Skin of body (tissue), 3 donors: ENCODE results near the gene MFAP5. TPM values are rescaled to one million over a fixed set of nuclear protein-coding genes. Genes with fewer than 3 reads are reported as not detected.
A peak's percentile ranks its signal among the peaks of the same experiment; 100 is the strongest.
"Not testable (repeated sequence)": the region's sequence is repeated elsewhere in the genome, so short reads cannot be mapped to it uniquely, and the experiment has no call there.

Experiments used
- DNase-seq: peaks from one replicate; lab custom pipeline; 2025; lab: John Stamatoyannopoulos, UW
- small RNA-seq: library from RNA; depleted of rRNA; stranded (forward); fragments of <200 nt; gene quantifications from one replicate; pipeline ENCODE3, GENCODE V24; 2014; ENCODE audit warnings: low replicate concordance
- total RNA-seq: library from RNA; depleted of rRNA; stranded (reverse); fragments of >200 nt; gene quantifications from one replicate; pipeline ENCODE4 v1.2.3, GENCODE V29; 2014

Gene MFAP5
- total RNA-seq, 1 donor from 2014 or later, result 125 TPM

- no peak for DNase-seq
These were observed 33.1 kb downstream of the MFAP5 start for GRCh38 chr12:8629486-8630033.

GRCh38 chr12:8628731-8629130 lies 33.9 kb downstream of the MFAP5 start:
- no peak for DNase-seq

GRCh38 chr12:8624750-8625149 lies 37.9 kb downstream of the MFAP5 start:
- DNase-seq, result not testable (repeated sequence)

DNA sequence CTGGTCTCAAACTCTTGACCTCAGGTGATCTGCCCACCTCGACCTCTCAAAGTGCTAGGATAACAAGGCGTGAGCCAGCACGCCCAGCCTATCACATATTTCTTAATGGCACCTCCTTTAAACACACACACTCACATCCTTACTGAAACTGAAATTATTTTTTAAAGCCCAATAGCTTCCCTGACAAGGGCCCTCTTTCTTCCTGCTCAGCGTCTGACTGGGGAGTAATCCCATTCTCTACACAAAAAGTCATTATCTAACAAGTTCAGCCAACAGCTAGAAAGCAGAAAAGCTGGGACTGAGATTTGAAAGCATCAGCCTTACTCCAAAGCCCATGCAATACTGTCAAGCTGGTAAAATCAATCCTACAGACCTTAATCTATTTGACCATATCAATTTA lies 40.0 kb downstream of the MFAP5 start:
- DNase-seq, result no peak

- DNase-seq, result no peak
These were observed 47.4 kb downstream of the MFAP5 start for GRCh38 chr12:8615206-8615605.

DNA sequence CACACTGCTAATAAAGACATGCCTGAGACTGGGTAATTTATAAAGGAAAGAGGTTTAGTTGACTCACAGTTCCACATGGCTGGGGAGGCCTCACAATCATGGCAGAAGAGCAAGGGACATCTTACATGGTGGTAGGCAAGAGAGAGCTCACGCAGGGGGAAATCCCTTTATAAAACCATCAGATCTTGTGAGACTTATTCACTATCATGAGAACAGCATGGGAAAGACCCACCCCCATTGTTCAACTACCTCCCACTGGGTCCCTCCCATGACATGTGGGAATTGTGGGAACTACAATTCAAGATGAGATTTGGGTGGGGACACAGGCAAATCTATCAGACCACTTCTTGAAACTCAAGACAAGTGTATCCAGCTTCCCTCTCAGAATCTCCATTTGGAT lies 48.7 kb downstream of the MFAP5 start:
- not testable (repeated sequence) for DNase-seq

DNA sequence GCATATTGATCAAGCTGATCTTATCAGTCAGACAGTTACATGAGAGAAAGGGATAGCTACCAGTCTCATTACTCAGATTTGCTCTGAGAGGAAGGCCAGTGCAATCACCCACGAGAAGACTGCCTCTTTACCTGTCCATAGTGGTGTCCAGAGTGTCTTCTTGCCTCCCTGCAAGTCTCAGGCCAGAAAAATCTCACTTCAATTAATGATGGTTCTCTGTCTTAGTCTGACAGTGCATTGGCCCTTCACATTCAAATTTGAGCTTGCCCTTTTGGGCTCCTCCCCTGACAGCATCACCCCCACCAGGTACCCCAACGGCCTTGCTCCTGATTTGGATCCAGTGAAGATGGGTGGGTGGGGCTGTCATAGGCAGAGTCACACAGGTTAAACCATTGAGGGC lies 50.0 kb downstream of the MFAP5 start, which contains the start of gene AICDA:
TSS of gene AICDA (minus strand) at position 231 of the 400 bp plus-strand sequence. CDS start at position 139, 92 bp downstream.
- DNase-seq, result no peak

GRCh38 chr12:8609061-8609570 lies 53.5 kb downstream of the MFAP5 start:
- DNase-seq, result peak; percentile 16

GRCh38 chr12:8606890-8607289 lies 55.7 kb downstream of the MFAP5 start:
- DNase-seq, result no peak

DNA sequence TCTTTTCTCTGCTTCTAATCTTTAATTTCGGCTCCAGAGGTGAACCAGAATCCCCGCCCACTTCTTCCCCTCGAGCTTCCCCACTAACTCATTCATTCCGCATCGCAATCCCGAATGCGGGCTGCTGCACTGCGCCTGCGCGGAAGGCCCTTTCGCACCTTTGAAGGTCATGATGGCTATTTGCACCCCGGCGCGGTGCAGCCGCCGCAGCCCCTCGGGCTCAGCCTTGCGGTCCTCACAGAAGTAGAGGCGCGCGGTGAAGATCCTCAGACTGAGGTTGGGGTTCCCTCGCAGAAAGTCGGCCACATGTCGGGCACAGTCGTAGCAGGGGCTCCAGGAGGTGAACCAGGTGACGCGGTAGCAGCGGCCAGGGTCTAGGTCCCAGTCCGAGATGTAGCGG lies 57.6 kb downstream of the MFAP5 start:
- no peak for DNase-seq

DNA sequence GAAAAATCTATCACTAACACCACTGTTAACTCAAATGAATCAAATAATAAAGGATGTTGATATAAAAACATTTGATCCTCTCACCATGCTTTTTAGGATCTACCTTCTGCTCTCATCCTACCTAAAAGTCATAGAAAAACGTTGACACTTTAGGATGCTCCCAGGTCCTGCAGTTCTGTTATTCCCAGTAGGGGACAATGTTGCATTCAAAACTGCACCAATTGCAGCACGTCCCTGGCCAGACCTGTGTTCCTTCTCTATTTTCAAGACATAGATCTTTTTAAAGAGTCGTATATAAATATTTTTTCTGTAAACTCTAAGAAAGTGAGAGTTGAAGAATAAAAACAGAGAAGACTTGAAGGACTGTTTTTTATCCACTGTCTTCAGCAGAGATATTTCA lies 58.8 kb downstream of the MFAP5 start:
- no peak for DNase-seq

- DNase-seq, result no peak
These were observed 59.3 kb downstream of the MFAP5 start for GRCh38 chr12:8603286-8603685.

DNA sequence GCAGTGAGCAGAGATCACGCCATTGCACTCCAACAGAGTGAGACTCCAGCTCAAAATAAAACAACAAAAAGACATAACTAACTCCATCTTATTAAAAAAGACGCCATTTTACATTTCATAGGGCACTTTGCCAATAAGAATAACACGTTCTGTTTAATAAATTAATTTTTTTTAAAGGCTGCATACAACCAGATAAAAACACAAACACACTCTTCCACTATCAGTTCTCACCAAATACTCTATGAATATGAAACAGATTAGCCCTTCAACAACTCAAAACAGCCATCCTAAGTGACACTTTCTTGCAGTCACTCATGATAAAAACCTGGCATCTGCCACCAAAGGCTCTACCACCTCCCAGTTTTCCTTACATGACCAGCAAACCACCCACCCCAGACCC lies 66.1 kb downstream of the MFAP5 start:
- no peak for DNase-seq

Small RNAs within 50 kb of the gene (small RNA-seq; reads per million reads assigned to genes)
- not detected for gene RF00564

Other genes with a start within 250 kb of the MFAP5 start
- not detected for gene CLEC6A, start 206.9 kb downstream of the MFAP5 start, total RNA-seq
- gene CLEC4D, start 149.3 kb downstream of the MFAP5 start, total RNA-seq, result 0.99 TPM
- gene CLEC4E, start 121.9 kb downstream of the MFAP5 start, total RNA-seq, result 0.79 TPM
- 0.20 TPM for gene AICDA, start 50.0 kb downstream of the MFAP5 start, total RNA-seq
- gene RIMKLB, start 35.2 kb upstream of the MFAP5 start, total RNA-seq, result 61.2 TPM
- gene A2ML1, start 159.8 kb upstream of the MFAP5 start, total RNA-seq, result 46.5 TPM